ENCODE results near the gene DIAPH3.

The DIAPH3 gene

GRCh38 chr13:59621773-59622172 is 542.0 kb downstream of the DIAPH3 start:
- ChIA-PET POLR2A (no interaction called here), CTCF (interaction anchor here (0.8 kb wide), 1 partner anchor 13 kb away, joined by 3 read pairs; no protein-coding TSS in a partner anchor)
- TF ChIP-seq, protein P1, sequence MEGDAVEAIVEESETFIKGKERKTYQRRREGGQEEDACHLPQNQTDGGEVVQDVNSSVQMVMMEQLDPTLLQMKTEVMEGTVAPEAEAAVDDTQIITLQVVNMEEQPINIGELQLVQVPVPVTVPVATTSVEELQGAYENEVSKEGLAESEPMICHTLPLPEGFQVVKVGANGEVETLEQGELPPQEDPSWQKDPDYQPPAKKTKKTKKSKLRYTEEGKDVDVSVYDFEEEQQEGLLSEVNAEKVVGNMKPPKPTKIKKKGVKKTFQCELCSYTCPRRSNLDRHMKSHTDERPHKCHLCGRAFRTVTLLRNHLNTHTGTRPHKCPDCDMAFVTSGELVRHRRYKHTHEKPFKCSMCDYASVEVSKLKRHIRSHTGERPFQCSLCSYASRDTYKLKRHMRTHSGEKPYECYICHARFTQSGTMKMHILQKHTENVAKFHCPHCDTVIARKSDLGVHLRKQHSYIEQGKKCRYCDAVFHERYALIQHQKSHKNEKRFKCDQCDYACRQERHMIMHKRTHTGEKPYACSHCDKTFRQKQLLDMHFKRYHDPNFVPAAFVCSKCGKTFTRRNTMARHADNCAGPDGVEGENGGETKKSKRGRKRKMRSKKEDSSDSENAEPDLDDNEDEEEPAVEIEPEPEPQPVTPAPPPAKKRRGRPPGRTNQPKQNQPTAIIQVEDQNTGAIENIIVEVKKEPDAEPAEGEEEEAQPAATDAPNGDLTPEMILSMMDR (IDR thresholded peaks at IDR 0.05; ENCODE audit: control extremely low read depth, extremely low read depth, low read depth, missing control alignments), result no peak
- no peak for DNase-seq (ENCODE audit: extremely low spot score)

All from GM10248 (cell line).